ENCODE data around the gene PKP1. TPM values are rescaled to one million over a fixed set of nuclear protein-coding genes. Genes with fewer than 3 reads are reported as not detected.
"Not testable (repeated sequence)": the region's sequence is repeated elsewhere in the genome, so short reads cannot be mapped to it uniquely, and the experiment has no call there.

The PKP1 gene, protein sequence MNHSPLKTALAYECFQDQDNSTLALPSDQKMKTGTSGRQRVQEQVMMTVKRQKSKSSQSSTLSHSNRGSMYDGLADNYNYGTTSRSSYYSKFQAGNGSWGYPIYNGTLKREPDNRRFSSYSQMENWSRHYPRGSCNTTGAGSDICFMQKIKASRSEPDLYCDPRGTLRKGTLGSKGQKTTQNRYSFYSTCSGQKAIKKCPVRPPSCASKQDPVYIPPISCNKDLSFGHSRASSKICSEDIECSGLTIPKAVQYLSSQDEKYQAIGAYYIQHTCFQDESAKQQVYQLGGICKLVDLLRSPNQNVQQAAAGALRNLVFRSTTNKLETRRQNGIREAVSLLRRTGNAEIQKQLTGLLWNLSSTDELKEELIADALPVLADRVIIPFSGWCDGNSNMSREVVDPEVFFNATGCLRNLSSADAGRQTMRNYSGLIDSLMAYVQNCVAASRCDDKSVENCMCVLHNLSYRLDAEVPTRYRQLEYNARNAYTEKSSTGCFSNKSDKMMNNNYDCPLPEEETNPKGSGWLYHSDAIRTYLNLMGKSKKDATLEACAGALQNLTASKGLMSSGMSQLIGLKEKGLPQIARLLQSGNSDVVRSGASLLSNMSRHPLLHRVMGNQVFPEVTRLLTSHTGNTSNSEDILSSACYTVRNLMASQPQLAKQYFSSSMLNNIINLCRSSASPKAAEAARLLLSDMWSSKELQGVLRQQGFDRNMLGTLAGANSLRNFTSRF
- polyA plus RNA-seq (2013, experiment 1 of 2) = 0.10 TPM
- not detected for polyA plus RNA-seq (2013, experiment 2 of 2)

DNA sequence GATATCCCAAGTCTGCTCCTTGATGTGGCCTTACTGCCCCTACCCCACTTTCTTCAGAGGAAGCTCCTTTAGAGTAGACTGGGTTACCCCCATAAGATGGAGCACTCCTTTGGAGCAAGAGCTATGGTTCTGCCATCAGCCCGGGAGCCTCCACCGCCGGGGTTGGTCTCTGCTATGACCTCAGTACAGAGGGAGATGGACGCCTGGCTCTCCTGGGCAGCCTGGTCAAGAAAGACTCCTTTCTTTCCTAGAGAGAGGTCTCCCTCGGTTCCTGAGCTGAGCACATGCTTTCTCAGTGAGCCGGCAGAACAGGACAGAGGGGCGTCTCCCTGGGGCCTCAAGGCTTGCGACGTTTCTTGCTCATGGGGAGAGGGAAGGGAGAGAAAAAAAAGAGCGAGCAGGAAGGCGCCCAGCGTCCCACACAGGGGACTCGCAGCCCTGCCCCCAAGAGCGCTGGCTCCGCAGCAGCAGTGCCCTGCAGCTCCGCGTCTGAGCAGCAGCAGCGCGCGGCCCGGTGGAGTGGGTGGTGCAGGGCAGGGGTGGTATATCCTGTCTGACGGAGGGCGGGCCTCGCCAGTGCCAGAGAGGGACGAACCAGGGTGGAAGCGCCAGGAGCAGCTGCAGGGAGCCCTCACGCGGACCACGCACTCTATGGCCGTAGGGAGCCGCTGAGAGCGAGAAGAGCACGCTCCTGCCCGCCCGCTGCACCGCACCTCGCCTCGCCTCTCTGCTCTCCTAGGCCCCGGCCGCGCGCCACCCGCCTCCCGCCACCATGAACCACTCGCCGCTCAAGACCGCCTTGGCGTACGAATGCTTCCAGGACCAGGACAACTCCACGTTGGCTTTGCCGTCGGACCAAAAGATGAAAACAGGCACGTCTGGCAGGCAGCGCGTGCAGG is at the start of gene PKP1:
TSS of gene PKP1 (plus strand) at position 576 of the 899 bp plus-strand sequence. CDS start at position 773, 197 bp downstream.
- H3K9me3 ChIP-seq (ENCODE audit: insufficient read depth, low read depth, low read length) = no peaks in the 10 kb centered on the region
- 51% methylated on average over 55 of the region's 55 CpGs for WGBS
- H3K4me1 ChIP-seq (ENCODE audit: insufficient read depth, low read length) = no peaks in the 10 kb centered on the region; the same call in 1 of the 2 replicates
- peak within 1 kb of the TSS; percentile 28 for H3K4me3 ChIP-seq (ENCODE audit: low read length)
- peaks cover 31% of the 10 kb centered on the region for H3K27me3 ChIP-seq (ENCODE audit: insufficient read depth, low read length)
- no peak within 1 kb of the TSS for H3K27ac ChIP-seq (ENCODE audit: low read depth, low read length)
- no peaks in the 10 kb centered on the region for H3K36me3 ChIP-seq (ENCODE audit: insufficient read depth, low read length)
- H3K9ac ChIP-seq (ENCODE audit: low read depth, low read length) = peak within 1 kb of the TSS; percentile 29; the same call in 1 of the 2 replicates

DNA sequence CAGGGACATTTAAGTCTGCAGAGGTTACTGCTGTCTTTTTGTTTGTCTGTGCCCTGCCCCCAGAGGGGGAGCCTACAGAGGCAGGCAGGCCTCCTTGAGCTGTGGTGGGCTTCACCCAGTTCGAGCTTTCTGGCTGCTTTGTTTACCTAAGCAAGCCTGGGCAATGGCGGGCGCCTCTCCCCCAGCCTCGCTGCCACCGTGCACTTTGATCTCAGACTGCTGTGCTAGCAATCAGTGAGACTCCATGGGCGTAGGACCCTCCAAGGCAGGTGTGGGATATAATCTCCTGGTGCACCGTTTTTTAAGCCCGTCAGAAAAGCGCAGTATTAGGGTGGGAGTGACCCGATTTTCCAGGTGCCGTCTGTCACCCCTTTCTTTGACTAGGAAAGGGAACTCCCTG is 43.7 kb upstream of the PKP1 start:
- H3K36me3 ChIP-seq (ENCODE audit: insufficient read depth, low read length); H3K4me1 ChIP-seq (ENCODE audit: insufficient read depth, low read length); H3K9ac ChIP-seq (ENCODE audit: low read depth, low read length); H3K9me3 ChIP-seq (ENCODE audit: insufficient read depth, low read depth, low read length); H3K27me3 ChIP-seq (ENCODE audit: insufficient read depth, low read length); H3K27ac ChIP-seq (ENCODE audit: low read depth, low read length); H3K4me3 ChIP-seq (ENCODE audit: low read length): not testable (repeated sequence)
- WGBS = 79% methylated on average over 9 of the region's 11 CpGs

DNA sequence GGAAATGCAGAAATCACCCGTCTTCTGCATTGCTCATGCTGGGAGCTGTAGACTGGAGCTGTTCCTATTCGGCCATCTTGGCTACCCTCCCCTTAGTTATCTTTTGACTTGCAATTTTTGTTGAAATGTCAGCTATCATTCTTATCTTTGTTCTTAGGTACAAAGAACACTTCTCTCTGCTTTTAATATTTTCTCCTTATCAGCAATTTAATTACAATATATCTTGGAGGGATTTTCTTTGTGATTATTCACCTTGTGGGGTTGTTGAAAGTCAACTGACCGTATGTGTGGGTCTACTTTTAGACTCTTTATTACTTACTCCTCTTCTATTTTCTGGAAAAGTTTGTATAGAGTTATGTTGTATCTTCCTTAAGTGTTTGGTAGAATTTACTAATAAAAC is 43.1 kb upstream of the PKP1 start:
- Histone ChIP-seq H3K9me3 (ENCODE audit: insufficient read depth, low read depth, low read length) (no peaks in the 10 kb centered on the region), H3K9ac (ENCODE audit: low read depth, low read length) (no peak overlapping the region), H3K36me3 (ENCODE audit: insufficient read depth, low read length) (no peaks in the 10 kb centered on the region), H3K4me3 (ENCODE audit: low read length) (no peak overlapping the region), H3K27ac (ENCODE audit: low read depth, low read length) (no peak overlapping the region), H3K27me3 (ENCODE audit: insufficient read depth, low read length) (0 out of 2 replicates have a peak, but pooled peaks cover 4% of the 10 kb centered on the region), H3K4me1 (ENCODE audit: insufficient read depth, low read length) (no peaks in the 10 kb centered on the region)
- 83% methylated on average over 2 of the region's 3 CpGs for WGBS

DNA sequence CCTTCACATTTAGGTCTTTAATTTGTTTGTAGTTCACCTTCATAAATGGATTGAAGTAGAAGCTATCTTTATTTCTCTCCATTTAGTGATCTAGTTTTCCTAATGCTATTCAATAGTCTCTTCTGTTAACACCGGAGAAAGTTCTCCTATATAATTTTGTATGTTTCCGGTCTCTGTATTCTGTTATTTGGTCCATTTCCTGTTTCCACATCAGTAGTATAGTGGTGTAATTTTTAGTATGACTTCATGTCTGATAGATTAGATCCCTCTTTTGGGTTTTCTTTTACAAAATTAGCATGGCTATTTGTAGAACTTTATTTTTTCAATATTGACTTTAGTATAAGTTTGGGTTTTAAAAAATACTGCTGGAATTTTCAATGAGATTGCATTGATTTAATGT is 41.6 kb upstream of the PKP1 start:
- no CpG with 5 or more reads among the region's 2 CpGs for WGBS
- H3K36me3 ChIP-seq (ENCODE audit: insufficient read depth, low read length) = no peaks in the 10 kb centered on the region
- no peaks in the 10 kb centered on the region for H3K9me3 ChIP-seq (ENCODE audit: insufficient read depth, low read depth, low read length)
- no peak overlapping the region for H3K4me3 ChIP-seq (ENCODE audit: low read length)
- no peak overlapping the region for H3K9ac ChIP-seq (ENCODE audit: low read depth, low read length)
- no peak overlapping the region for H3K27ac ChIP-seq (ENCODE audit: low read depth, low read length)
- H3K4me1 ChIP-seq (ENCODE audit: insufficient read depth, low read length) = no peaks in the 10 kb centered on the region
- 0 out of 2 replicates have a peak, but pooled peaks cover 4% of the 10 kb centered on the region for H3K27me3 ChIP-seq (ENCODE audit: insufficient read depth, low read length)

DNA sequence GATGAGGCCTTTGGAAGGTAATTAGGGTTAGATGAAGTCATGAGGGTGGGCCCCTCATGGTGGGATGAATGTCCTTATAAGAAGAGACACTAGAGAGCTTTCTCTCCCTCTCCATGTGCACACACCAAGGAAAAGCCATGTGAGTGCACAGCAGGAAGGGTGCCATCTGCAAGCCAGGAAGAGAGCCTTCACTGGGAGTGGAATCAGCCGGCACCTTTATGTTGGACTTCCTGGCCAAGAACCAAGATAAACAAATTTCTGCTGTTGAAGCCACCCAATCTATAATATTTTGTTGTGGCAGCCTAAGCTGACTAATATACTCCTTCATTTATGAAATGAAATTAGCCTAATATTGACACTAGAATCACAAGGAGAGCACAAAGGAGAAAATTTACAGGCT is 38.2 kb upstream of the PKP1 start:
- H3K9me3 ChIP-seq (ENCODE audit: insufficient read depth, low read depth, low read length) = no peaks in the 10 kb centered on the region
- no peak overlapping the region for H3K4me3 ChIP-seq (ENCODE audit: low read length)
- H3K36me3 ChIP-seq (ENCODE audit: insufficient read depth, low read length) = no peaks in the 10 kb centered on the region
- H3K9ac ChIP-seq (ENCODE audit: low read depth, low read length) = no peak overlapping the region
- H3K27me3 ChIP-seq (ENCODE audit: insufficient read depth, low read length) = 0 out of 2 replicates have a peak, but pooled peaks cover 4% of the 10 kb centered on the region
- no peaks in the 10 kb centered on the region for H3K4me1 ChIP-seq (ENCODE audit: insufficient read depth, low read length)
- no peak overlapping the region for H3K27ac ChIP-seq (ENCODE audit: low read depth, low read length)
- WGBS = 87% methylated on average over 1 of the region's 1 CpG

DNA sequence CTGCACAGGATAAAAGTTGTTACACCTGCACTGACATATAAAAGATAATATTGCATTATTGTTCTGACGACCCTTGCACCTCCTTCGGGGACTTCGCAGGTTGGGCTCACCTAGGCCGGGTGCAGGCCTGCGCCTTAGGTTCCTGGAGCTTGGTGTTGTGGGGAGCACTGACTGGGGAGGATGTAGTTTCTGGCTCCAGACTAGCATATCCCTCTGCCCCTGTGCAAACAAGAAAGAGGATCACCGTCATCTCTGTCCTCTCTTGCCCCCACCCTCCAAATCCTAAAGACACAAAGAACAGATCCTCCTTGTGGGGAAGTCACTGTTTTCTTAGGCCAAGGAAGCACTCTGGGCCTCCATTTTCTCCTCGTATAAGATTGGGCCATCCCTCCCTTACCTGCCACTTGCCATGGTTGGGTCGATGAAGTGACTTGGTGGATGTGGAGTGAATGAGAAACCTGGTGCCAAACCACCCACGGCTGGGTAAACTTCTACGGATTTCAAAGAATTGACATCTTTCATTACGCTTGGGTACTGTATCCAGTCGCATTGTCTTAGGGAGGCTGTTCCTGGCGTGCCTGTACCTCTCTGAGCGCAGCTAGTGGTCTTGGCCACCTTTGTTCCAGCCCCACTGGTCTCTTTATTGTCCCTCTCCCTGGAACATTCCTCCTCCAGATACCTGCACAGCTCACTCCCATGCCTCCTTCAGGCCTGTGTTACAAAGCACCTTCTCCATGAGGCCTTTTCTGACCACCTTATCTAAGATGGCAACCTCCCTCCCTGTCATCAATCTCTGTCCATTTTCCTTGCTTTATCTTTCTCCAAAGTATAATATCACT is 34.4 kb upstream of the PKP1 start:
- H3K4me1 ChIP-seq (ENCODE audit: insufficient read depth, low read length) = no peaks in the 10 kb centered on the region
- 94% methylated on average over 13 of the region's 14 CpGs for WGBS
- no peaks in the 10 kb centered on the region for H3K9me3 ChIP-seq (ENCODE audit: insufficient read depth, low read depth, low read length)
- no peaks in the 10 kb centered on the region for H3K27me3 ChIP-seq (ENCODE audit: insufficient read depth, low read length)
- no peaks in the 10 kb centered on the region for H3K36me3 ChIP-seq (ENCODE audit: insufficient read depth, low read length)
- H3K4me3 ChIP-seq (ENCODE audit: low read length) = no peak overlapping the region
- no peak overlapping the region for H3K27ac ChIP-seq (ENCODE audit: low read depth, low read length)
- H3K9ac ChIP-seq (ENCODE audit: low read depth, low read length) = no peak overlapping the region

DNA sequence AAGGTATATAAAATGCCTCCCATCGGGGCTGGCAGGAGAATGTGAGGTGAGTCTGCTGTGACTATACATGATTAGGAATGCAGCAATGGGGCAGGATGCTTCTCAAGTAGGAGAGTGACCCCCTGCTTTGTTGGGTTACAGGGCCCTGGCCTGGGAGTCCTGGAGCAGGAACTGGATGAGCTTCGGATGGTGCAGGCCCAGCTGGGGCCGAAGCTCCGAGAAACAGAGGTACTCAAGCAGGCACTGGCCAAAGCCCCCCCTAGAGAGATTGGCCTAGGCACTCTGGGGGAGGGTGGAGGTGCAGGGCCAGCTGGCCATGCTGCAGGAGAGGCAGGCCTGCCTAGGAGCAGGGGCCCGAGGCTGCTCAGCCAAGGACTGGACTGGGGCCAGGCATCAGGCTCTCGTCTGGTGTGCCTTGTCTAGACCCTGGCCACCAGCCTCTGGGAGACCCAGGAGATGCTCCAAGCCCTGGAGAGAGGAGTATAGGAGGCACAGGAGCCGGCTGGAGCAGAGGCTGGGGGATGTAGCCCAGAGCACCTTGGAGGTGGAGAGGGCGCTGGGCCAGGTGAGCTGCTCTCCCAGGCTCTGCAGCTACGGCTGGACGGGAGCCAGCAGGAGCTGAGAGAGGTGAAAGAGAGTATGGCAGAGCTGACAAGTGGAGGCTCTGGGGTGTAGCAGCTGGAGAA is 32.8 kb upstream of the PKP1 start:
- Histone ChIP-seq H3K4me3 (ENCODE audit: low read length) (no peak overlapping the region), H3K9ac (ENCODE audit: low read depth, low read length) (no peak overlapping the region), H3K9me3 (ENCODE audit: insufficient read depth, low read depth, low read length) (no peaks in the 10 kb centered on the region), H3K36me3 (ENCODE audit: insufficient read depth, low read length) (no peaks in the 10 kb centered on the region), H3K27me3 (ENCODE audit: insufficient read depth, low read length) (no peaks in the 10 kb centered on the region), H3K27ac (ENCODE audit: low read depth, low read length) (no peak overlapping the region), H3K4me1 (ENCODE audit: insufficient read depth, low read length) (no peaks in the 10 kb centered on the region)
- WGBS = 91% methylated on average over 10 of the region's 10 CpGs

DNA sequence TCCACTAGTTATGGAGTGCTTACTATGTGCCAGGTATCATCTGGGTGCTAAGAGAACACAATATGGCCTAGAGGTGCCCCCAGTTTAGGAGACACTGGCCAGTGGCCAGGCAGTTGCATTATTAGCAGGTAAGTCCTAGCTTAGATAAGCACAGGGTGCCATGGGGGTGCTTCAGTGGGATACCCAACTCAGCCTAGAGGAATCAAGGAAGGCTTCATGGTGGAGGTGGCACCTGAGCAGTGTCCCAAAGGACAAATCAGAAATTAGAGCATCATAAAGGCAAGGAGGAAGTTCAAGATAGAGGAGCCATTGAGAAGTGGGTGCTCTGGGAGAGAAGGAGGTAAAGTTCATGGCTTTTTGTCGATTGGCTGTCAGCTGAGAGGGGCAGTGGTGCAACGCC is 31.9 kb upstream of the PKP1 start:
- H3K27ac ChIP-seq (ENCODE audit: low read depth, low read length) = no peak overlapping the region

DNA sequence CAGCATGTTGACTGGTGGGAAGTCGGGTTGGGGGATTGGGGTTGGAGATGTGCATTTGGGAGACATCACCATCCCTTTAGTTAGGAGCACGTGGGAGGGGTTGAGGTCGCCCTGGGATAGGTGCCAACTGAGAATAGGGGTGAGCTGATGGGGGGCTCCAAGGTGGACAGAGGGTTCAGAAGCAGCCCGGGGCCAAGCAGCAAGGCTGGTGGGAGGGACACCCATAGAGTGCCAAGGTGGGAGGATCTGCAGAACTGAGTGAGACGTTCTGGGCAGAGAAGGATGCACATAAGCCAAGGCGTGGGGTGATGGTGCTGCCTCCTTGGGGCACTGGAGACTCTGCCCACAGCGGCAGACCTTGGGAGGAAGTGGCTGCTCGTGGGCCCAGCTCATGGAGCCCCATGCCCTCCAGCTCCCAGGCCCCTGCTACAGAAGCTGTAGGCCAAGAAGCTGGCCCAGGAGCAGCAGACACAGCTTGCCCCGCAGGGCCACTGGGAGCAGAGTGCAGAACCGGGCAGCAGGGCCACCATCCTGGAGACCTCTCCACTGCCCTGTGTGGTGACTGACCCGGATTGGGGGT is 31.4 kb upstream of the PKP1 start:
- WGBS = 88% methylated on average over 11 of the region's 11 CpGs
- no peaks in the 10 kb centered on the region for H3K27me3 ChIP-seq (ENCODE audit: insufficient read depth, low read length)
- no peaks in the 10 kb centered on the region for H3K4me1 ChIP-seq (ENCODE audit: insufficient read depth, low read length)

More for the DNA sequence above, 31.9 kb upstream of the PKP1 start:
- no peaks in the 10 kb centered on the region for H3K9me3 ChIP-seq (ENCODE audit: insufficient read depth, low read depth, low read length)
- H3K9ac ChIP-seq (ENCODE audit: low read depth, low read length) = no peak overlapping the region
- no peak overlapping the region for H3K4me3 ChIP-seq (ENCODE audit: low read length)
- no peaks in the 10 kb centered on the region for H3K36me3 ChIP-seq (ENCODE audit: insufficient read depth, low read length)
- H3K4me1 ChIP-seq (ENCODE audit: insufficient read depth, low read length) = no peaks in the 10 kb centered on the region
- 93% methylated on average over 2 of the region's 2 CpGs for WGBS
- no peaks in the 10 kb centered on the region for H3K27me3 ChIP-seq (ENCODE audit: insufficient read depth, low read length)

More for the DNA sequence above, 31.4 kb upstream of the PKP1 start:
- H3K9me3 ChIP-seq (ENCODE audit: insufficient read depth, low read depth, low read length) = no peaks in the 10 kb centered on the region
- no peaks in the 10 kb centered on the region for H3K36me3 ChIP-seq (ENCODE audit: insufficient read depth, low read length)
- no peak overlapping the region for H3K9ac ChIP-seq (ENCODE audit: low read depth, low read length)
- H3K27ac ChIP-seq (ENCODE audit: low read depth, low read length) = no peak overlapping the region
- H3K4me3 ChIP-seq (ENCODE audit: low read length) = no peak overlapping the region

All from HUES64 (cell line).